Kasumi-1 (cell line): ENCODE results near the gene TBC1D19.

Experiments
- DNase-seq, 2 experiments: peaks; one replicate each; lab custom pipeline; 2025; lab: John Stamatoyannopoulos, UW

The TBC1D19 gene

GRCh38 chr4:26736621-26737020, 152.7 kb downstream of the TBC1D19 start:
- no peak for DNase-seq

- DNase-seq = no peak
Measured at GRCh38 chr4:26737385-26737784, 153.5 kb downstream of the TBC1D19 start.

DNA sequence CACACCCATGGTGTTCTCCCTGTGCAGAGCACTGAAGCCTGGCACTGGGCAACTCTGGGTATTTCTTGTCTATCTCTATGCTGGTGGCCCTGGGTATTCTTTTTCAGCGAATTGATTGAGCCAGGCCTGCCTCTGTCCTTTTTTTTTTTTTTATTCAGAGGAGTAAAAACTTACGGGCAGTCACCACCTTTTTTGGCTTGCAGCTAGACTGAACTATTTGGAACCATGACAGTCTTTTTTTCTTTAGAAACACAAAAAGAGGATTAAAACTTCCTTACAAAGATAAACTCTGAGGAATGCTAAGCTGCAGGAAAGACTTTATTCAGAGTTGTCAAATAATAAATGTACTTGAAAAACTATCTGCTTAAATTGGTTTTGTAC, 157.6 kb downstream of the TBC1D19 start:
- no peak for DNase-seq

- DNase-seq = no peak
Measured at GRCh38 chr4:26746802-26747213, 162.9 kb downstream of the TBC1D19 start.

- peak; percentile 56 to 80 for DNase-seq
Measured at GRCh38 chr4:26748811-26749210, 164.9 kb downstream of the TBC1D19 start.

DNA sequence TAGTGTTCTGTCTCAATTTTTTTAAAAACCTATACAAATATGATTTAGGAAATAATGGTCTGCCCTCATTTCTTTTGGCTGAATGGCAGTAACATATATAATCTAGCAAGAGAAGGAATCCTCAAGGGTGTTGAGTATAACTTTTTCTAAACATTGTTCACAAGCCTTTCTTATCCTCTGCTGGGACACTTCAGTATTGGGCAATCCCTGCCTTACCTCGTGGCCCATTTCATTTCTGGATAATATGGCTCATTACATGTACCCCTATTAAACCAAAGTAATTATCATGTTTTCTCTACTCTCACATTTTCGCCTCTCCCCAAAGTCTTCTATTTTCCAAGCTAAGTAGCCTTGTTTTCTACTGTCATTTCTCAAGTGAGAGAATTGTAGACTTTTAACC, 166.0 kb downstream of the TBC1D19 start:
- DNase-seq = no peak

GRCh38 chr4:26751004-26751403, 167.1 kb downstream of the TBC1D19 start:
- peak in 1 of 2 experiments; percentile 46 for DNase-seq

DNA sequence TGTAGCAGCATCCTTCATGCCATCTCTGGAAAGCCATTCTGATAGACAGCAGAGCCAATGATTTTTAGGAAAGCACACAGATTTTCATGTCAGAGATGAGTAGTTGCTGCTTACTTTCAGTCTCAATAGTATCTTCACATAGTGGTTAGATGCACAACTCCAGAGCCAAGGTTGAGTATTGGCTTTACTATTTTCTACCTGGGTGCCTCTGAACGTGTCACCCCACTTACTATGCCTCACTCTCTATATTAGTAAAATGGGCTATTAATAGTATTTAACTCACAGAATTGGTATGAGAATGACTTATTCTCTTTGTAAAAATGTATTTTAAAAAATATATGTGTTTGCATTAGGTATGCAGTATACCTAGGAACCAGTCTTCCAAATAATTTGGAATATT, 168.0 kb downstream of the TBC1D19 start:
- DNase-seq = no peak

GRCh38 chr4:26753187-26753586, 169.3 kb downstream of the TBC1D19 start:
- DNase-seq = no peak

DNA sequence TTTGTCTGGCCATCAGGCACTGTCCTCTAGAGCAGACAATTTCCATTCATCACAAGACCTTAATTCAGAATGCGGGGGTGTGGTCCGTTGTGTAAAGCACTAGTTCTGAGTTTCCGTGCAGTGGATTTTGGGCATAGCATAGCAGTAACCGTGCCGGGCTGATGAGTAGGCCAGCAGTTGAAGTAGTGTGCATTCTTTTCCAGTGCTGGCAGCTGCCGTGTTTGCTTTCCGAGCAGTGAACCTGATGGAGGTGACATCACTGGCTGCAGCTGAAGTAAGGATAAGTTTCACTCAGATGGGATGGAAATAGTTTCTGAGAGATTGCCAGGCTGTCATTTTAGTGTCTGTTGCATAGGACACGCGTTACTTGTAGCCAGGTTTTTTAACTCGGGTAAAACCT, 169.7 kb downstream of the TBC1D19 start:
- no peak for DNase-seq

GRCh38 chr4:26757751-26758150, 173.9 kb downstream of the TBC1D19 start:
- DNase-seq = no peak

DNA sequence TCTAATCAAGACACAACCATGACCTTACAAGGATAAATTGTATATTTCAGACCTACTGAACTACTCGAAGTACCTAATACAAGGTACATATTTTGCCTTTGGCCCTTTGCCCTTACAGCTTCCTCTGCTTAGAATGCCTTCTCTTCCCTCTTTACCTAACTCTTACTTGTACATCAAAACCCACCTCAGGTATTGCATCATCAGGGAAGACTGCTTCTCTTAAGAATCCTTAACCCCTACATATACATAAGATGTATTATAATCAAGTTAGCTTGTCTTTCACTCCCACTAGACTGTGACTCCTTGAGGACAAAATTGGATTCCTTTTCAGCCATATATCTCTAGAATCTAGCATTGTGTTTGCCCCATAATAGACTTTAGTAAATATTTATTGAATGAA, 175.0 kb downstream of the TBC1D19 start:
- no peak for DNase-seq

DNA sequence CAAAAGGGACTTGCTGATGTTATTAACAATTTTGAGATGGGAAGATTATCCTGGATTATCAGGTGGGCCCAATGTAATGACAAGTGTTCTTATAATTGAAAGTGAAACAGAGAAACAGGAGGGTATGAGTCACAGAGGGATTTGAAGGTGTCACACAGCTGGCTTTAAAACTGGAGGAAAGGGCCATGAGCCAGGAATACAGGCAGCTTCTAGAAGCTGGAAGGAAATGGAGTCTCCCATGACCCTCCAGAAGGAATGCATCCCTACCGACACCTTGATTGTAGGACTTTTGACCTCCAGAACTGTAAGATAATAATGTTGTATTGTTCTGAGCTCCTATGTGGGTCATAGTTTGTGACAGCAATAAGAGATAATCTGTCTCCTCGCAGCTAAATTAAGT, 178.8 kb downstream of the TBC1D19 start:
- no peak for DNase-seq

- DNase-seq = peak; percentile 6 to 27
Measured at GRCh38 chr4:26763063-26763462, 179.2 kb downstream of the TBC1D19 start.

GRCh38 chr4:26763648-26764047, 179.8 kb downstream of the TBC1D19 start:
- peak; percentile 49 to 62 for DNase-seq

DNA sequence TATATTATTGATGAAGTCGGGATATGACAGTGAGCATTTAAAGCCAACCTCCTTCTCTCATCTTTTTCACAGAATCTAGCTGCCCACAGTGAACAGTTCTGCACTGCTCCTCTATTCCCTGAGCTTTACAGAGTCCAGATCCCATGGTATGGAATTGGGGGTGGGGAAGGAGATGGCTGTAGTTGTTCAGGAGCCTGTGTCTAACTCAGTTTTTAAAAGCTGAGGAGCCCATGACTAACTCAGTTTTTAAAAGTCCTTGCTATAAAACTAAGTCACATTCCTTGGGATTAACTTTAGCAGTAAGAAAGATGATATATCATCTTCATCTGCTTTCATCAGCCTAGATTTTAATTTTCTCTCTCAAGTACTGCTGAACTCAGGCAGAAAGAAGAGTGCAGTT, 180.3 kb downstream of the TBC1D19 start:
- DNase-seq = no peak

DNA sequence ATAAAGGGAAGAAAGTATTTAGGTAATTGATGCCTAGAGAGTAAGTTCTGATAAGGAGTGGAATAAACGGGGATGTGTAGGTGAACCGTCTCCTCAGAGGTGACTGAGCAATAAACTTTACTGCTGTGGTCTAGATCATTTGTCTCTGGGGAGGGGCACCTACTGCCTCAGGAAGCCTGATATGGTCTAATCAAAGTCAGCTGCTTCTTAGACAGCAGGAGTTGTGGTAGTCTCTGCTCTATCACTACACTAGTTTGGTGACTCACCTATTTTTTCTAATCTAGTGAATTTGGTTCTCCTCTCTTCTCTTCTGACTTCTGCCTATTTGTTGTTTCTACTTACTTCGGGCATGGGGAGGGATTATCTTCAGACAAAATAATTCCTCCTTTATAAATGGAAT, 181.6 kb downstream of the TBC1D19 start:
- DNase-seq = no peak

GRCh38 chr4:26766141-26766540, 182.3 kb downstream of the TBC1D19 start:
- DNase-seq = no peak

GRCh38 chr4:26772096-26772873, 188.4 kb downstream of the TBC1D19 start:
- no peak for DNase-seq

DNA sequence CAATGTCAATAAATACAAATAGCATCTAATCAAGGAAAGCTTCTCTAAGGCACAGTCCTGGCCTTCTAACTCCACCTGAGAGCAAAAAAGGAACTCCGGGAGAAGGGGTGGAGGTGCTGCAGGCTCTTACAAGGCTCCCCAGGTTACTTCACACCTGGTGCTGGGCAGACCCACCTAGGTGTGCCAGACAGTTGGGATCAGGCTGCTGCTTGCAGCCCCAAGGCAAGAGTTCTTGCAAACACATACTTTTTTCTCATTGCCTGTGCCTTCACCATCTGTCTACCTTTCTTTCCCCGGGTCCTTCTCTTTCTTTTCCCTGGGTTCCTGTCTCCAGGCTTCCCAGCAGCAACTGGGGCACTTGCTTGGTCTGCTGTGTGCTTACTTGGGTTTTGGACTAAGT, 195.3 kb downstream of the TBC1D19 start:
- no peak for DNase-seq

DNA sequence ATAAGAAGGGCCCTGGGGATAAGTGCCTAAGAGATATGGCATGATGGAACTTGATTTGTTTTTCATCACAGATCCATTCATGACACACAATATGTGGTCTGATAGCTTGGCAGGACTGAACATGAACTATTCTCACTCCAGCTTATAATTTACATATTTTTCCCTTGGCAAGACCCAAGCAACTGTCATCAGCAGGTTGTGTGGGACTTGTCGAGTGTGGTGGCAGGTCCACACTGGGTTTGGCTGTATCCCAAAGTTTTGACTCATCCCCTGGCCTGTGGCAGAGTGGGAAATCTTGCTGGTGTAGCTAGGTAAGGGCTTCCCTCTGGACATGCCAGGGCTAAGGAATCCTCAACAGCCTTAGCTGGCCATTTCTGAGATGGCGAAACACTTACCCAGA, 195.8 kb downstream of the TBC1D19 start:
- DNase-seq = no peak

DNA sequence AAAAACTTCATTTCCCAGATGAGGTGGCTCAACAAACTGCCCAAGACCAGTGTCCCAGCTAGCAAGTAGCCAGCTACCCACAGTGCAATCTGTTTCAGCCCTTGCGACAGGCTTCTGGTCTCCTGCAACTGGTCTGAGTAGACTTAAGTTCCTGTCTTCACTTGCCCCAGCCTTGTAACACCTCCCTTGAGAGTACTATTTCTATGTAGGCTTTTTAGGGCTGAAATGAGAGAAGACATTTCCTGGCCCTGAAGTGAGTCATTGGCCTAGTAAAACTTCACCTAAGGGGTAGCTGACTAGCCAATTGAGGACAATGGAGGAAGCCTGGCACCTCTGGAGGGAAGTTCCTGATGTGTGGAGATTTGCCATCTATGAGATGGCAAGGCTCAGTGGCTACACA, 196.7 kb downstream of the TBC1D19 start:
- DNase-seq = peak; percentile 35 to 43

DNA sequence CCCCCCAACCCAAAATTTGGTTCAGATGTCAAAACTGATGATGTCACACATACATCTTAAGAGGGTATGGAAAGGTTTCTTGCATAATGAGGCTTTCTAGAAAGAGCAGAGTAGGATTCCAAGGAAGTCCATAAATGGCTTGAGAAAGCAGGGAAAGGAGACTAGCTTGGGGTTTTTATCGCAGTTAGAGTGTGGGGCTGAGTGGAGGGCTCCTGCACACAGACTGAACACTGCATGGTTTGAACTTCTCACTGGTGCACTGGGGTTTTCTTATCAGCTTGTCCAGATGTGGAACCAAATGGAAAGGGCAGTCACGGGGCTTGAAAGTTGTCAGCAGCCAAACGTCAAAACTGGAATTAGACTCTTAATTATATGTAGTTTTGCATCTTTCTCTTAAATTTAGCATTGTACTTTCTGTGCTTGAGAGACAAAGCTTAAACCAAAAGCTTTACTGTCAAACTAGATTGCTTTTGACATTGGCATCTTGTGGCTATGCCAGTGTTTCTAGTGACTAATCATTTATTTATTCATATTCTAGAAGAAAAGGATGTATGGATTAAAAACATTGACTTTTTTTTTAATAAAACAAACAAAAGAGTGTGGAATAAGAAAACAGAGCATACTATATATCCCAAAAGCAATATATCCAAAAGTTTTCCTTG, 198.4 kb downstream of the TBC1D19 start:
- no peak for DNase-seq

- DNase-seq = no peak
Measured at GRCh38 chr4:26782830-26783202, 198.9 kb downstream of the TBC1D19 start.
